OCI-LY7 (cell line): ENCODE results near the gene STPG4.

Experiments
- EZH2phosphoT487 ChIP-seq: fragments of 200-600 bp; sonication (generic); IDR thresholded peaks from 2 replicates; pipeline ENCODE4 v1.6.1; 2018; ENCODE audit warnings: low read depth, borderline replicate concordance, mild to moderate bottlenecking, mixed run types, antibody characterized with exemption, low read length, moderate library complexity, mixed read lengths
- TF ChIP-seq, protein P1 (sequence below): fragments of 200-600 bp; sonication (generic); conservative IDR thresholded peaks from 2 replicates; pipeline ENCODE4 v1.5.1; 2014; ENCODE audit warnings: mild to moderate bottlenecking, antibody characterized with exemption, low read length, moderate library complexity, mixed read lengths

DNA sequence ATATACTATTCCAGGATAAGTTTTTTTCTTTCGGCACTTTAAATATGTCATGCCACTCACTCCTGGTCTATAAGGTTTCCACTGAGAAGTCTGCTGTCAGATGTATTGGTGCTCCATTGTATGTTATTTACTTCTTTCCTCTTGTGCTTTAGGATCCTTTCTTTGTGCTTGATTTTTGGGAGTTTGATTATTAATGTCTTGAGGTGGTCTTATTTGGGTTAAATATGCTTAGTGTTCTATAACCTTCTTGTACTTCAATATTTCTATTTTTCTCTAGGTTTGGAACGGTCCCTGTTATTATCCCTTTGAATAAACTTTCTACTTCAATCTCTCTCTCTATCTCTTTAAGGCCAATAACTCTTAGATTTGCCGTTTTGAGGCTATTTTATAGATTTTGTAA lies 28.3 kb downstream of the STPG4 start:
- TF ChIP-seq, protein P1, sequence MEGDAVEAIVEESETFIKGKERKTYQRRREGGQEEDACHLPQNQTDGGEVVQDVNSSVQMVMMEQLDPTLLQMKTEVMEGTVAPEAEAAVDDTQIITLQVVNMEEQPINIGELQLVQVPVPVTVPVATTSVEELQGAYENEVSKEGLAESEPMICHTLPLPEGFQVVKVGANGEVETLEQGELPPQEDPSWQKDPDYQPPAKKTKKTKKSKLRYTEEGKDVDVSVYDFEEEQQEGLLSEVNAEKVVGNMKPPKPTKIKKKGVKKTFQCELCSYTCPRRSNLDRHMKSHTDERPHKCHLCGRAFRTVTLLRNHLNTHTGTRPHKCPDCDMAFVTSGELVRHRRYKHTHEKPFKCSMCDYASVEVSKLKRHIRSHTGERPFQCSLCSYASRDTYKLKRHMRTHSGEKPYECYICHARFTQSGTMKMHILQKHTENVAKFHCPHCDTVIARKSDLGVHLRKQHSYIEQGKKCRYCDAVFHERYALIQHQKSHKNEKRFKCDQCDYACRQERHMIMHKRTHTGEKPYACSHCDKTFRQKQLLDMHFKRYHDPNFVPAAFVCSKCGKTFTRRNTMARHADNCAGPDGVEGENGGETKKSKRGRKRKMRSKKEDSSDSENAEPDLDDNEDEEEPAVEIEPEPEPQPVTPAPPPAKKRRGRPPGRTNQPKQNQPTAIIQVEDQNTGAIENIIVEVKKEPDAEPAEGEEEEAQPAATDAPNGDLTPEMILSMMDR, result no peak
- TF ChIP-seq EZH2phosphoT487, result no peak
